GM13977 (cell line): Measurements from ENCODE around the gene SLC16A12.
"Not testable (repeated sequence)": the region's sequence is repeated elsewhere in the genome, so short reads cannot be mapped to it uniquely, and the experiment has no call there.

Experiments used
- DNase-seq: peaks from one replicate; pipeline ENCODE4 v3.0.0; 2012; ENCODE audit warnings: low spot score
- in situ Hi-C: fragments of 300-500 bp; cut with MboI; formaldehyde crosslinking; loops from one replicate; pipeline ENCODE4 v1.12.0; 2022; ENCODE audit warnings: low sequenced_read_pairs, low pct_unique_long_range_greater_than_20kb, mixed read lengths, inconsistent platforms; ENCODE audit not compliant: unreplicated experiment
- TF ChIP-seq, protein P1 (sequence below): IDR thresholded peaks from 2 replicates; pipeline ENCODE4 v1.5.1; 2012; ENCODE audit warnings: mild to moderate bottlenecking, control low read depth; ENCODE audit not compliant: insufficient read depth; ENCODE audit errors: extremely low read depth, missing control alignments

Gene SLC16A12

DNA sequence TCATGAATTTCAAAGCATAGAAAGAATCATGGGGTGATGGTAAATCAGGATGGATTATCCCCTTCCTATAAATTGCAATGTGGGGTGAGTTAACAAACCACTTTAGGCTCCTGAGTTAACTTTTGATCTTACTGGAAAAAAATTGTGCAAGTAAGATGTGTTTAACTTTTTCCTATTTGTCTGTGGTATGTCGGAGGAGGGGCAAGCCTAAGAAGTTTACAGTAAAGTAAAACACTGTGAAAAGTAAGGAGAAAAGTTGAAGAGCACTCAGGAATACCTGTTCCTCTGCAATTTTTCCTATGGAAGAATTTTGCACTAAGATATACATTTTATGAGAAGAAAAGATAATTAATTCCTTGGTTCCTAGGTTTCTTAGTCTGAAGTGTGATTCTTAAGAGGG lies 76.6 kb downstream of the SLC16A12 start:
- in situ Hi-C loops = no loop called here
- no peak for DNase-seq
- TF ChIP-seq, protein P1, sequence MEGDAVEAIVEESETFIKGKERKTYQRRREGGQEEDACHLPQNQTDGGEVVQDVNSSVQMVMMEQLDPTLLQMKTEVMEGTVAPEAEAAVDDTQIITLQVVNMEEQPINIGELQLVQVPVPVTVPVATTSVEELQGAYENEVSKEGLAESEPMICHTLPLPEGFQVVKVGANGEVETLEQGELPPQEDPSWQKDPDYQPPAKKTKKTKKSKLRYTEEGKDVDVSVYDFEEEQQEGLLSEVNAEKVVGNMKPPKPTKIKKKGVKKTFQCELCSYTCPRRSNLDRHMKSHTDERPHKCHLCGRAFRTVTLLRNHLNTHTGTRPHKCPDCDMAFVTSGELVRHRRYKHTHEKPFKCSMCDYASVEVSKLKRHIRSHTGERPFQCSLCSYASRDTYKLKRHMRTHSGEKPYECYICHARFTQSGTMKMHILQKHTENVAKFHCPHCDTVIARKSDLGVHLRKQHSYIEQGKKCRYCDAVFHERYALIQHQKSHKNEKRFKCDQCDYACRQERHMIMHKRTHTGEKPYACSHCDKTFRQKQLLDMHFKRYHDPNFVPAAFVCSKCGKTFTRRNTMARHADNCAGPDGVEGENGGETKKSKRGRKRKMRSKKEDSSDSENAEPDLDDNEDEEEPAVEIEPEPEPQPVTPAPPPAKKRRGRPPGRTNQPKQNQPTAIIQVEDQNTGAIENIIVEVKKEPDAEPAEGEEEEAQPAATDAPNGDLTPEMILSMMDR = no peak

DNA sequence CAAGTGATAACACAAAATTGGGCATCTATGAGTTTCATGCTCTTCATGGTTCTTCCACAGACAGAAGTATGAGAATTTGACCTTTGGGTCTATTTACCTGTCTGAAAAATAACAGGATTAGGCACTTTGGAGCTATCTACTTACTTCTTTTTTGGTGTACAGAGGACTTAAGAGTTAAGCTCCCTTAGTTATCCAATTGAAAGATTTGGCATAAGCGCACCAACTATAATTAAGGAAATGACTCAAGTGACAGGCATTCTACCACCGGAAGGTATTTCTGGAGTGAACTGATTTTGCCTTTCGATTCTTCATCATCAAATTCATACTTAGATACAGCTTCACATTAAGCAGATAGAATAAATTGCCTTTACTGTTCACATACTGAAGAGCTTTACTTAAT lies 77.1 kb downstream of the SLC16A12 start:
- TF ChIP-seq, protein P1 = no peak
- in situ Hi-C loops = no loop called here
- no peak for DNase-seq

DNA sequence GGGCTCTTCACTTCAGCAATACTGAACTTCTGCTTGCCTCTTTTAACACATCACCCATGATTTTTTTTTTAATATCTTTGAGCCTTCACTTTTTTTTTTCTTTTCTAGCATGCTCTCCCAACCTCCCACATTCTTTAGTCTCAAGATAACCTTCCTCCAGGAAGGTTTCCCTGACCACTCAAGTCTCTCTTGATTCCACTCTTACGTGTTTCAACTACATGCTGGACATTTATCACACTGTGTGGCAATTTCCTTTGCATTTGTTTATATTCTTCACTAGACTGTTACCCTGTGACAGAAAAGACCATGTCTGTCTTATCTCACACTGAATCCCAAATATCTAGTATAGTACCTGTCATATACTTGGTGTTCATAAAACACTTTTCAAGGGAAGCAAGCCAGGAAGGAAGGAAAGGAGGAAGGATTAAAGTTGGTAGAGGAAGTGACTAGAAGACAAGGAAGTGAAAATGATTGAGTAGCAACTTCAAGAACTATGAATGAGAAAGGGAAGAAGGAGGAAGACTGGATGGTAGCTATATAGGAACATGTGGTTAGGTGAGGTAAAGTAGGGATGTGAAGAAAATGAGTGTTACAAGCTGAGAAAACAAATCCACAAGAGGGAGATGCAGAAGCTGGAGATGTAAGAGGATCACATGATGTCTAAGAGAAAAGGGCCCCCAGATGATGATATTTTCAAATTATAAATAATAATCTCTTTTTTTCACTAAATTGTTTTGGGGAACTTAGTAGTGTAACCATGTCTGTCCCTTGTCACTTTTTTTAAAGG lies 80.6 kb downstream of the SLC16A12 start:
- in situ Hi-C loops = no loop called here
- DNase-seq = no peak
- TF ChIP-seq, protein P1 = no peak

DNA sequence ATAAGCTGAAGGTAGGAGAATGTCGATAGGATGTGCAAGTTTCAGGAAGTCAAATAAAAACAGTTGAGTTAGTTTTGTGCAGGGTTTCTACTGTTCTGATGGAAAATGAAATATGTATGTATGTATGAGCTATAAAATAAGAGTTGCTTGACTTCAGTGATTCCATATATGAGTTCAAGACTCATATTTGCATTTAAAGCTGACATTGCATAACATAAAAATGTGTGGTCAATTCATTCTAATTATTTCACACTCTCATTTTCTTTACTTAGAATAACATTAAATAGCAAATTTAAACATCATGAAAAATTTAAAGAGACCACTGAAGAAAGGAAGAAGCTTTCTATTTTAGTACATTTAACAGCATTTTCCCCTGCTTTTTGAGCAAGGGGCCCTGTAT lies 83.2 kb downstream of the SLC16A12 start:
- in situ Hi-C loops = no loop called here
- TF ChIP-seq, protein P1 = no peak
- no peak for DNase-seq

DNA sequence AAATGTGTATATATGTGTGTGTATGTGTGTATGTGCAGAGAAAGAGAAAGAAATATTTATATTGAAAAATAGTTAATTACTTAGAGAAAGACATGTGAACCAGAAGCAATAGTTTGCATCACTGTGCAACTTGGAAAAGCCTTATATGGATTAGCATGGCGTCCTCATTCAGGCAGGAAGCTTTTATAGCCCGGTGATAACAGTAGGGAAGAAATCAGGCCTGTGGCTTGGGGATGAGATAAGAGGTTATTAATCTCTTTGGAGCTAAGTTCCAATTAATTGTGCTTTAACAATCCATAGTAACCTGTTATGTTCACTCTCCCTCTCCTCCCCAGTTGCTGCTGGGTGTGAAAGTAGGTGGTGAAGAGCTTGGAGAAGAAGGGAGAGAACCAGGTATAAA lies 84.5 kb downstream of the SLC16A12 start:
- in situ Hi-C loops = no loop called here
- no peak for DNase-seq
- TF ChIP-seq, protein P1 = no peak

DNA sequence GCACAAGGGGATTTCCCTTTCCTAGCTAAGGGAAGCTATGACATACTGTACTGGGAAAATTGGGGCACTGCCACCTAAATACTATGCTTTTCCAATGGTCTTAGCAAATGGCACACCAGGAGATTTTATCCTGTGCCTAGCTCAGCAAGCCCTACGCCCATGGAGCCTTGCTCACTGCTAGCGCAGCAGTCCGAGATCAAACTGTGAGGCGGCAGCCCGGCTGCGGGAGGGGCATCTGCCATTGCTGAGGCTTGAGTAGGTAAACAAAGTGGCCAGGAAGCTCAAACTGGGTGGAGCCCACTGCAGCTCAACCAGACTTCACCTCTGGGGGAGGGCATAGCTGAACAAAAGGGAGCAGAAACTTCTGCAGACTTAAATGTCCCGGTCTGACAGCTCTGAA lies 90.6 kb downstream of the SLC16A12 start:
- in situ Hi-C loops, DNase-seq: not testable (repeated sequence)

DNA sequence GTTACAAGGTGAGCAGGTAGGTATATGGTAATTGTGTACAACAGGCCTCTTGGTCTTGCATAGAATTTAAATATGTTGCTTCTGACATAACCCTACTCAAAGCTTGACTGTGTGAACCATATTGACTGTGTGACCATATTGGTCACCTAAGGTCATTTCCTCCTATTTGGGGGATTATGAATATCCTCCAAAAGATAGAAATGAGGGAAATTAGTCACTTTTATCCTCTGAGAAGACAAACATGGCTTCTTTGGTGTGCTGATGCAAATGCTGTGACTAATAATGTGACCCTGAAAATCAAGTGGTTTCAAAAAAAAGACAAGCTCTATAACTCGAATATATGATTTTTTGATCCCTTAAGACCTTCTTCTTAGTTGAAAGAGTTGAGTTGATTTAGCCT lies 93.1 kb downstream of the SLC16A12 start:
- TF ChIP-seq, protein P1 = no peak
- no peak for DNase-seq
- in situ Hi-C loops = no loop called here
